ENCODE results near the gene RUNX1. TPM values are rescaled to one million over a fixed set of nuclear protein-coding genes. Genes with fewer than 3 reads are reported as not detected.

Gene RUNX1
- total and polyA plus RNA-seq, 10 donors: 4.8 to 70.0 (median 43.6) TPM

- no peak for DNase-seq
- no peak overlapping the region for H3K27ac ChIP-seq
- peaks cover 0 to 80% (median 41%) of the 10 kb centered on the region in 6 donors for H3K36me3 ChIP-seq
- WGBS, 5 donors: 92 to 96% (median 95%) methylated on average over 6 of the region's 6 CpGs
- peaks cover 0 to 28% (median 9%) of the 10 kb centered on the region in 6 donors for H3K4me1 ChIP-seq
- H3K9me3 ChIP-seq: no peaks in the 10 kb centered on the region
- intact Hi-C loops (cut with DNase I; ENCODE audit: low total_unique reads): no loop called here
- H3K27me3 ChIP-seq (replicated peaks in 1 of 7): no peaks in the 10 kb centered on the region
- no peak for TF ChIP-seq POLR2A (IDR thresholded peaks at IDR 0.05)
- peak in 1 of 3 donors; percentile 18 for TF ChIP-seq POLR2AphosphoS5 (IDR thresholded peaks at IDR 0.05)
- H3K4me3 ChIP-seq: no peak overlapping the region
Measured at GRCh38 chr21:34799092-34799491, 250.0 kb downstream of the RUNX1 start.

GRCh38 chr21:34797921-34798535 is 251.1 kb downstream of the RUNX1 start:
- TF ChIP-seq CTCF (IDR thresholded peaks at IDR 0.05 in 8 of 11, conservative IDR thresholded peaks at IDR 0.05 in 3 of 11) (no peak), POLR2A (IDR thresholded peaks at IDR 0.05) (no peak), POLR2AphosphoS5 (IDR thresholded peaks at IDR 0.05) (no peak)
- Histone ChIP-seq H3K4me3 (no peak overlapping the region), H3K36me3 (peaks cover 0 to 91% (median 43%) of the 10 kb centered on the region in 6 donors), H3K9me3 (no peaks in the 10 kb centered on the region), H3K4me1 (peaks cover 0 to 20% (median 9%) of the 10 kb centered on the region in 6 donors), H3K27ac (no peak overlapping the region), H3K27me3 (replicated peaks in 1 of 7) (no peaks in the 10 kb centered on the region)
- no peak for DNase-seq
- 90 to 94% (median 93%) methylated on average over 8 of the region's 8 CpGs for WGBS, 5 donors
- intact Hi-C loops (cut with DNase I; ENCODE audit: low total_unique reads): no loop called here

- TF ChIP-seq POLR2A (IDR thresholded peaks at IDR 0.05) (no peak), POLR2AphosphoS5 (IDR thresholded peaks at IDR 0.05) (no peak), CTCF (IDR thresholded peaks at IDR 0.05 in 8 of 11, conservative IDR thresholded peaks at IDR 0.05 in 3 of 11) (no peak)
- Histone ChIP-seq H3K4me1 (peaks cover 0 to 12% (median 6%) of the 10 kb centered on the region in 6 donors), H3K9me3 (no peaks in the 10 kb centered on the region), H3K36me3 (peaks cover 0 to 92% (median 52%) of the 10 kb centered on the region in 6 donors), H3K4me3 (no peak overlapping the region), H3K27ac (no peak overlapping the region), H3K27me3 (replicated peaks in 1 of 7) (no peaks in the 10 kb centered on the region)
- intact Hi-C loops (cut with DNase I; ENCODE audit: low total_unique reads): no loop called here
- DNase-seq: no peak
Measured at GRCh38 chr21:34797201-34797525, 251.9 kb downstream of the RUNX1 start.

GRCh38 chr21:34796518-34797200 is 252.4 kb downstream of the RUNX1 start:
- peaks cover 0 to 7% (median 1%) of the 10 kb centered on the region in 6 donors for H3K4me1 ChIP-seq

More at GRCh38 chr21:34796518-34797200, 252.4 kb downstream of the RUNX1 start:
- 79 to 85% (median 84%) methylated on average over 7 of the region's 7 CpGs for WGBS, 5 donors
- no peak for DNase-seq
- Histone ChIP-seq H3K27ac (peak overlapping the region in 1 of 8 donors; percentile 36), H3K4me3 (no peak overlapping the region), H3K36me3 (peaks cover 0 to 93% (median 57%) of the 10 kb centered on the region in 6 donors), H3K27me3 (replicated peaks in 1 of 7) (no peaks in the 10 kb centered on the region), H3K9me3 (no peaks in the 10 kb centered on the region)
- TF ChIP-seq POLR2AphosphoS5 (IDR thresholded peaks at IDR 0.05) (no peak), CTCF (IDR thresholded peaks at IDR 0.05 in 8 of 11, conservative IDR thresholded peaks at IDR 0.05 in 3 of 11) (no peak), POLR2A (IDR thresholded peaks at IDR 0.05) (no peak)
- intact Hi-C loops (cut with DNase I; ENCODE audit: low total_unique reads): no loop called here

Data from spleen (tissue), 11 donors.